GM19099 (cell line): Measurements from ENCODE around the gene AARS2.

ENCODE experiments used
- POLR2A ChIP-seq: IDR thresholded peaks from 3 replicates; pipeline ENCODE4 v1.6.1; 2011; ENCODE audit warnings: low read depth; ENCODE audit not compliant: insufficient read length; ENCODE audit errors: extremely low read depth

AARS2 gene

DNA sequence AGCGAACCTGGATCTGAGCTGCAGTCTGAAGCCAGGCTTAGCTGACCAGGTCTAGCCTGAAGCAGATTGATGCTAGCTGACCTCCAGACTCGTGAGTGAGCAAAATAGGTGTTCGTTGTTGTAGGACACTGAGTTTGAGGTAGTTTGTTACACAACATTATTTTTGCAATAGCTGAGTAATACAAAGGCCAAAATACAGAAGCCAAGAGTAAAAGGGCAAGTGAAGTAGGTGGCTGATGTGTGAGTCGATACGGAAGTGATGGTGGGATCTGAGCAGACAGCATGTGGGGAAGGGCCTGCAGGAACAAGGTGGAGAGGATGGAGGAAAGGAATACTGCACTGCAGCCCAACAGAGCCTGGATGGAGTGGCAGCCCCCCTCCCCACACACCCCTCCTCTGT is 20.8 kb upstream of the AARS2 start:
- TF ChIP-seq POLR2A, result no peak

GRCh38 chr6:44333273-44333919 is 20.2 kb upstream of the AARS2 start:
- no peak for TF ChIP-seq POLR2A

DNA sequence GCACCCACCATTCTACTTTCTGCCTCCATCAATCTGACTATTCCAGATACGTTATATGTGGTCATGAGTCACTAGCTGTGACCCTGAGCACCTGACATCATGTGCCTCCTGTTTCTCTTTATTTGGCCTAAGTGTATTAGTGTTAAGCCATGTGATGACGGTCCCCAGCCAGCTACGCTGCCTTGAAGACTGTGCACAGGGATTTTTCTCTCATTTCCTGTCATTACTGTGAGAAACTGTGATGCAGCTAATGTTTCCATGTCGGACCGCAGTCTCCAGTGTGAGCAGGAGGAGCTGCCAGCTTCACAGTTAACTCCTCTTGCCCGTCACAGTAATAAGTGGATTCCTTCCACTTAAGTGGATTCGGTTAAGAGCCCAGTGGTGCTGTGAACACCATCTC is 19.4 kb upstream of the AARS2 start:
- no peak for TF ChIP-seq POLR2A

DNA sequence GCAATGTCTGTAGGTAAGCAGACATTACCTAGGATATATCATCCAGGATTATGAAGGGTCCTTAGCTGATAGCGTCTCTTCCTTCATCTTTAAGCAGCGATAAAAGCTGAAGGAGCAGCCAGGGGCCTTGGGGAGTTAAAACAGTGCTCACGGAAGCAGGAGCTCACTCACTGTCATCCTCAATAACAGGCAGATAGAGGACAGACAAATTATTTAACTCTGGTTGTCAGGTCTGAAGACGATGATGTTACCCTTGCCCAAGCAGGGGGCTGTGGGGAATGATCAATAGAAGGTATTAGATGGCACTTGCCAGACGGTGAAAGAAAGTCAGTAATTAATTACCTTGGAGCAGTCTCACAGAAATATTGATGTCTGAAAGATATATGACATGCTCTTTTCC is 16.7 kb upstream of the AARS2 start:
- TF ChIP-seq POLR2A, result no peak

DNA sequence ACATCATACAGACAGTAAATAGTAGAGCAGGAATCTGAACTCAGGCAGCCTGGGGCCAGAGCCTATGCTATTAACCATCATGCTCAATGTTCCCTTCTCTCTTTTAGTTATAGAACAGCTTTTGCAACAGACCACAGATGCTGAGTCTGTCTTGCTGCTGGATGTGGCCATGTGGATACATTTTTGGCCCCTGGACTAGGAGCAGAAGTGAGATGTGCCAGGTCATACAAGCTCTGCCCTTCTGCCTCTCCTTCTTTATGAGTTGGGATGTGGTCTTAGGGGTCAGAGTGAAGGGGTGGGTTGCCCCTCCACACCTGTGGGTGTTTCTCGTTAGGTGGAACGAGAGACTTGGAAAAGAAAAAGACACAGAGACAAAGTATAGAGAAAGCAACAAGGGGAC is 14.6 kb upstream of the AARS2 start:
- no peak for TF ChIP-seq POLR2A

DNA sequence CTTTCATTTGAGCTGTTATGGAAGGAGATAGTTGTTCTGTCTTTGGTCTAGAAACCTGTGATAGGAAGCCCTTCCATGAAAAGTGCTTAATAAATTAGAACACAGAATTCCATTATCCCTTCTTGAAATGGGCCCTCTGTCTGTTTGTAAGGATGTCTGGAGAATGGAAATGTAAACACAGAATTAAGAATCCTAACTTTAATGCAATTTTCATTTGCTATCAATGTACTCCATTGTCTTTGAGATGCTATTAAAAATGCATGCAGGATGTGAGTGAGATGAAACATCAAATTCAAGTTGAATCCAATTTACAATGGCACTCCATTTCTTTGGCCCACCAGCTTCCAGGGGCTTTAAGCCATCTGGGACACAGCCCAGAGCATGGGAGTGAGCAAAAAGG is 13.9 kb upstream of the AARS2 start:
- TF ChIP-seq POLR2A, result no peak

DNA sequence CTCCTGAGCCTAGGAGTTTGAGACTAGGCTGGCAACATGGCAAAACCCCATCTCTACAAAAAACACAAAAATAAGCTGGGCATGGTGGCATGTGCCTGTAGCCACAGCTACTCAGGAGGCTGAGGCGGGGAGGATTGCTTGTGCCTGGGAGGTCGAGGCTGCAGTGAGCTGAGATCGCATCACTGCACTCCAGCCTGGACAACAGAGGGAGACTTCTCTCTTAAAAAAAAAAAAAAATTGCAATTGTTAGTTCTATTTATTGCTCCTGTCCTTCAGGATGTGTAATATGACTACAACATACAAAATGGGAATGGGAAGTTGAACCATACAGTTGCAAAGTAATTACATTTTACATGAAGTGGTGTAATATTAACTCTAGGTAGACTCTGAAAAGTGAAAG is 8.1 kb upstream of the AARS2 start:
- TF ChIP-seq POLR2A, result no peak

DNA sequence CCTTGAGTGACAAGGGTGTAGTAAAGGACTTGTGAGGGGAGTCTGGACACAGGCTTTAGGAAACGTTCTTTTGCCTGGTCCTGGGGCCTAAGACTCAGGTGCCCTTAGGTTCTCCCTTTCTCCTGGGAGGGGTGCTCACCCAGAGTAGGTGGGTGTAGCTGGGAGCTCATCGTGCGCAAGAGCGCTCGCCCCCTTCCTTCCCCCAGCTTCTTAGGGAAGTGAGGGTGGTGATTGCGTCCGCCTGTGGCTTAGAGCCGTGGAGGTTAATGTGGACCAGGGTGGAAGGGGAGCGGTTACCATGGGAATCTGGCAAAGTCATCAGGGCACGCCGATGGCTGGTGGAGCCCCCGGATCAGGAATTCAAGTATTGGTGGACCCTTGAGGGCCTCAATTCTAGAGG is 3.3 kb upstream of the AARS2 start:
- TF ChIP-seq POLR2A, result no peak

DNA sequence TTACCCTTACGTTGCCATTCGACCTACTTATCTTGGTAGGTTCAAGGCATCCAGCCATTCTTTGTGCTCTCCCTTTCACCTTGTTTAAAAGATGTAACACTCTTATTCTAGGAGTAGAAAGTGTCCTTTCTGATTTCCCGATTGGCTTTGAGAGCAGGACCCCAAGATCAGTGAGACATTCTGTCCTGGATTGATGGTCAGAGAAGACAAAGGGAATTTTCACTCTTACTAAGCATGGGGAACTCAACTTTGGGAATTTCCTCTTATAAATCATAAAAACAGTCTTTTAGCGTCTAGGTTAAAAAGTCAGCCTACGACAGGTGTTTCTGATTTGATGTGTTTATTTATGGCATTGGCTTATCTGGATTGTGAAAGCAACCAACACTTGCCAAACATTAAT is 2.8 kb upstream of the AARS2 start:
- no peak for TF ChIP-seq POLR2A

DNA sequence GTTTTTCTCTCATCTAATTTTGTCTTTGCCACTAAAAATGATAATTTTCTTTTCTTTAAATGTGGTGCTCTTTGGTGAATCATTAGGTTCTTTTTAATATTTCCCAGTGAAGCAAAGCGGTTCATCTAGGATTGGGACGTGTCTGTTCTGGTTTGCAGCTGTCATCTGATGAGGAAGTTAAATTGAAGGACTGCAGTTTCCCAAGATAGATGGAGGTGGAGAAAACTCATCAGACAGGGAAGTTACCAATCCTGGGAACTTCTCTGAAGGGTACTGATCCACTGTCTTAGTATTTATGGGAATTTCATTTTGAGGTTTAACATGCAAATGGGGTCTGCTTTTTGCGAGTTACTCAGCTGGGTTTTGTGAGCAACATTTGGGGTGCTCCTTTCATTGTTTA is 2.4 kb upstream of the AARS2 start:
- TF ChIP-seq POLR2A, result no peak

DNA sequence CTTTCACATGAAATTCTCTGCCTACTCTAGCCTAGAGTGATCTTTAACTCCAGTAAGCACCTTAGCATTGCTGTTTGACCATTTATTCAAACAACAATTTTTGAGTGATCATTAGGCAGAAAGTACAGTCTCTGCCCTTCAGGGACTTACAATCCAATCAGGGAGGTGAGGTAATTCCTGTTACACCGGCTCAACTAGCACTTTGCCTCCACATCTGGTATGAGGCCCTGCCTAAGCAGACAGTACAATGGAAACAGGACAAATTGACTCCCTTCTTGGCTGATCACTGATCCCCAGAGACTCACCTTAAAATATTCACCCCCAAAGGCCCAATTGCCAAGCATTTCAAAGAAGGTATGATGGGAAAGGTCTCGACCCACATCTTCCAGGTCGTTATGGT is 1.4 kb downstream of the AARS2 start:
- TF ChIP-seq POLR2A, result no peak

DNA sequence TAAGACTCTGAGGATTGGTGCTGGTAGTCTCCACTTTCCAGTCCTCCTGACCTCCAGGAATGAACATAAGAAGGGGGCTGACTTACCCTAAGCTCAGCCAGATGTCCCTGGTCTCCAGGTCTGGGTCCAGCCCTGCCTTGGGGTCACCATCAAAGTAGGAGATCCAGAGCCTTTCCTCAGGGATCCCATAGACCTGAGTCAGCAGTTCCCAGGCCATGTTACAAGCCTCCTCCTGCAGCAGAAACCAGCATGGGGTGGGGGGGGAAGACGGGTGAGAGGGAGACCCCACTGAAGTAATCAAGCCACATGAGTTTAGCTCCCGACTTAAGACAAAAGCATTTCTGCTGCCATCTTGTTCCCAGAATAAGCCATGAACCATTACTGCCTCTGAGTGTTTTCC is 1.8 kb downstream of the AARS2 start:
- TF ChIP-seq POLR2A, result no peak

GRCh38 chr6:44310241-44310640 is 2.9 kb downstream of the AARS2 start:
- TF ChIP-seq POLR2A, result no peak

GRCh38 chr6:44309631-44310030 is 3.5 kb downstream of the AARS2 start:
- TF ChIP-seq POLR2A, result no peak

DNA sequence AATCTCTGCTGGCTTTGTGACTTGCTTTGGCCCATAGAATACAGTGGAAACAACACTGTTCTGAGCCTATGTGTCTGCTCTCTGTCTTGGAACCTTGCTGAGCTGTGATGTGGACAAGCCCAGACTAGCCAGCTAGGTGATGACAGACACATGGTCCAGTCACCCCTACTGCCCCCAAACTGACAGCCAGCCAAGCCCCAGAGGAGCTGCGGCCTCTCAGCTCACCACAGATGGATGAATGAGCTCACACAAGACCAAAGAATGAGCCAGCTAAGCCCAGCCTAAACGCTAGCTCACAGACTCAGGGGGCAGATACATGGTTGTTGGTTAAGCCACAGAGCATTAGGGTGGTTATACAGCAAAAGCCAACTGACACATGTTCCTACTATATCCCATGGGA is 4.1 kb downstream of the AARS2 start:
- TF ChIP-seq POLR2A, result no peak

DNA sequence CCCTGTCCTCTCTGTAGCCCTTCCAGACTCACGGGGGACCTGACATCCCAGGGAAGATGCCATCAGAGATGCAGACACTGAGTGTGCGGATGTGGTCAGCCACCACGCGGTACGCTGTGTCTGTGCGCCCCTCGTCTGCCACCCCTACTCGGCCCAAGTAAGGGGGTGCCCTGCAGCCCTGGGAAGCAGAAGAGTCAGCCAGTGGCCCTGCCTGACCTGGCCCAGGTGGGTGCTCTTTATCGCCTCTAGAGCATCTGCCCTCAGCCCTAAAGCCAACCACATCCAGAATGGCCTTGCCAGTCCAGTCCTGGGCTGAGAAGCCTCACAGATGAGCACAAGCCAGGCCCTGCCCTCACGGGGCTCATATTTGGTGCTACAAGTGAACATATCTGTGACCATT is 5.9 kb downstream of the AARS2 start:
- TF ChIP-seq POLR2A, result no peak

GRCh38 chr6:44306710-44307109 is 6.4 kb downstream of the AARS2 start:
- TF ChIP-seq POLR2A, result no peak
